GM21825 (cell line): Measurements from ENCODE around the gene TMEM175.
"Not testable (repeated sequence)": the region's sequence is repeated elsewhere in the genome, so short reads cannot be mapped to it uniquely, and the experiment has no call there.

Experiments
- ATAC-seq: cut with Tn5 transposase; IDR thresholded peaks from one replicate; pipeline ENCODE4 v1.9.1; 2021; ENCODE audit warnings: mild to moderate bottlenecking, moderate library complexity; ENCODE audit not compliant: unreplicated experiment

The TMEM175 gene

DNA sequence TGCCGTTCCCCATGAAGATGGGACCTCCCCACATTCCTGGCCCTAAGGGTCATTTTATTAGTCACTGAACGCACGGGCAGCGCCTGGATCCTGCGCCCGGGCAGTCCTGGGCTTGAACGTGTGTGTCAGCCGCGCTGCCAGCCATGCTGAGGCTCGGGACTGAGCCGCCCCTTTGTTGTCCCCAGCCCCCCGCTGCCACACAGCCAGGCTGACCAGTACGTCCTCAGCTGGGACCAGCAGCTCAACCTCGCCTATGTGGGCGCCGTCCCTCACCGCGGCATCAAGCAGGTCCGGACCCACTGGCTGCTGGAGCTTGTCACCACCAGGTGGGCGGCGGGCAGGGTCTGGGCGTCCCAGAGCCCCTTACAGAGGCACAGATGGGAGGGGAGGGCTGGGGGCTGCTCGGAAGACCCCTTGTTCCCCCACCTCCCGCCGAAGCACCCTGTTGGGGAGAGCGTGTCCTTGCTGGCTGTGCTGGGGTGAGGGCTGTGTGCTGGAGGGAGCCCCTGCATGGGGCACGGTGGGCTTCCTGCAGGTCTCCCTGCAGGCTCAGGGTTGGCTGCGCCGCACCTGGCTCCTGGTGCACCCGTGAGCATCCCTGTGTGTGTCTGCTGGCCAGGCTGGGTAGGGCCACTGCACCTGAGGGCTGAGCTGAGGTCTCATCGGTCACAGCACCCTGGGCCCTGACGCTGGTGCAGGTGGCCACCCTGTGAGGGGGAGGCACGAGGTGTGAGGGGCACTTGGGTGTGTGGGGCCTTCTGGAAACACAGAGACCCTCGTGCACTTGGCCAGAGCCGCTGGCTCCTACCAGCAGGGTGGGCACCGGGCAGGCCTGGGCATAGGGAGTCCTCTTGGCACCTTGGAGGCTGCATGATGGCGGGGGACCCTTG, 55.6 kb downstream of the TMEM175 start:
- no peak for ATAC-seq

DNA sequence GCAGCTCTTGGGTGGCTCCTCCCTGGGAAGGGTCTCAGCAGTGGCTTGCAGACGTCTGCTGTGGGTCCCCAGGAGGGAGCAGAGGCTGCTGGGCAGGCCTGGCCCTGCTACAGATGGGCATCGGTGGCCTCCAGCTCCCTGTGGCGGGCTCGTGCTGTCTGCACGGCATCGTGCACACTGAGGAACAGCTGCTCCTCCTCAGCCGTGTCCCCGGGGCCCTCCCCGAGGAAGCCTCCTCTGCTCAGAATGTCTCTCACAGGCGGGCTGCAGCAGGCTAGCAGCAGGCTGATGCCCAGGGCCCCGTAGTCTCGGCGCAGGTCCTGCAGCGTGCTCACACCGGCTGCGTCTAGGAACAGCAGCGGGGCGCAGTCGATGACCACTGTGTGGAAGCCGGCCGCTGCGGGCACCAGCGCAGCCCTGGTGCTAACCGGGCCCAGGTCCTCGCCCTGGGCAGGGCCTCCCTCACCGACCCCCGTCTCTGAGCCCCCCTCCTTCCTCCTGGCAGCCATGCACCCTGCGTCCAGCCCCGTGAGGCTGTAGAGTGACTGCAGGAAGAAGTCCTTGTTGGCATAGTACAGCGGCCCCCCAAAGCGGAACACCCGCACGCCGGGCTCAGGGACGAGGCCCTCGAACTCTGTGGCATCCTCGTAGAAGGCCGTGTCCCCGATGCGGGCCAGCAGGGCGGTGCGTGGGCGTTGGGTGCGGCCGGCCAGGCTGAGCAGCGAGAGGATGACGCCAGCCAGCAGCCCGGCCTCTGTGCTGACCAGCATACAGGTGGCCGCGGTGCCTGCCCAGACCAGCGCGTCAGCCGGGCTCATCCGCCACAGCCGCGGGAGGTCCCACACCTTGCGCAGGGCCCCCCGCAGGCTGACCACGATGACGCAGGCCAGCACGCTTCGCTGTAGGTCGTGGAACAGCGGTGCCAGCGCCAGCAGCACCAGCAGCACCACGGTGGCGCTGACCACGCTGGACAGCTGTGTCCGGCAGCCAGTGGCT, 56.8 kb downstream of the TMEM175 start:
- no peak for ATAC-seq

DNA sequence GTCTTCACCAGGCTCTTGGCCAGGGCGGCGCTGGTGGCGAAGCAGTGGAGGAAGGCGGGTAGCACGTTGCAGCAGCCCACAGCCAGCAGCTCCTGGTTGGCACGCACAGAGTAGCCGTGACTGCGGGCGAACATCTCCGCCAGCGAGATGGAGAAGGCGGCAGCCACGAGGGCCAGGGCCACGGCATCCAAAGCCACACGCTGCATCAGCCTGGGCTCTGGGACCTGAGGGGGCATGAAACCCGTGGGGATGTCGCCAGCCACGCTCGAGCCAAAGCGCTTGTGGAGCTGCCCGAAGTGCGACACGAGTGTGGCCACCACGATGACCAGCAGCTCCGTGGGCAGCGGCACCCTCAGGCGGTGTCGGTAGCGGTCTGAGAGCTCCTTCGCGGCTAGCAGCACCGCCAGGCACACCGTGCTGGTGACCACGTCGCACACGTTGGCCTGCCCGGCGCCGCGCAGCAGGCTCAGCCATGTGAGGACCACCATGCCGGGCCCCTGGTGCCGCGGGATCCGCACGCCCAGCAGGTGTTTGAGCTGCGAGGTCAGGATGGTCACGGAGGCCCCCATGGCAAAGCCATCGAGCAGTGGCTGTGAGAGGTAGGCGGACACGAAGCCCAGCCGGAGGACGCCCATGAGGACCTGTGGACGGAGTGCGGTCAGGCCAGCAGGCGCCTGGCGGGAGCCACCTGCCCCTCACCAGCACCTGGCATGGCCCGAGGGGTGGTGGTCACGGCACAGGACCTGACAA, 57.6 kb downstream of the TMEM175 start:
- ATAC-seq: no peak

DNA sequence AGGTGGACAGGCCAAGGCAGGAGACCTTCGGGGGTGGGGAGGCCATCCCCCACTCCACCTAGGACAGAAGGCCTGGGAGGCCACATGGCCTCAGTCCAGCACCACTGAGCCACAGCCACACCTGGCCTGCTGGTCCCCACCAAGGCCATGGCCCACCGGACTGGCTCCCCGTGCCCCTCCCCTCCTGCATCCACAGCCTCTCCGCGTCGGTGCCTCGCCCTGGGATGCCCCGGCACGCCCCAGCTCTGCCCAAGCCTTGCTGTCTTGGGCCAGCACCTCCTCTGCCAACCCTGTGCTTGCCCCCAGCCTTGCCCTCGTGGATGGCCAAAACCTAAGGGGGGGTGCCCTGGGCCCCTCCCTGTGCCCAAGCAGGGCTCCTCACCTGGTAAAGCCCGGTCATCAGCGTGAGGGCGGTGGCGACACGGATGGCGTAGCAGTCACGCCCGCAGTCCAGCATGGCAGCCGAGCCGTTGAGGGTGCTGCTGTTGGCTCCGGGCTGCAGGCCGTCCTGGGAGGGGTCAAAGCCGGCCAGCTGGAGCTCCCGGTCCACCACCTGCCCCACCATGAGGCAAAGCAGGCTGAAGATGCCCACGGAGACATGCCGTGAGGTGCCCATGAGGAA, 58.6 kb downstream of the TMEM175 start:
- ATAC-seq: no peak

DNA sequence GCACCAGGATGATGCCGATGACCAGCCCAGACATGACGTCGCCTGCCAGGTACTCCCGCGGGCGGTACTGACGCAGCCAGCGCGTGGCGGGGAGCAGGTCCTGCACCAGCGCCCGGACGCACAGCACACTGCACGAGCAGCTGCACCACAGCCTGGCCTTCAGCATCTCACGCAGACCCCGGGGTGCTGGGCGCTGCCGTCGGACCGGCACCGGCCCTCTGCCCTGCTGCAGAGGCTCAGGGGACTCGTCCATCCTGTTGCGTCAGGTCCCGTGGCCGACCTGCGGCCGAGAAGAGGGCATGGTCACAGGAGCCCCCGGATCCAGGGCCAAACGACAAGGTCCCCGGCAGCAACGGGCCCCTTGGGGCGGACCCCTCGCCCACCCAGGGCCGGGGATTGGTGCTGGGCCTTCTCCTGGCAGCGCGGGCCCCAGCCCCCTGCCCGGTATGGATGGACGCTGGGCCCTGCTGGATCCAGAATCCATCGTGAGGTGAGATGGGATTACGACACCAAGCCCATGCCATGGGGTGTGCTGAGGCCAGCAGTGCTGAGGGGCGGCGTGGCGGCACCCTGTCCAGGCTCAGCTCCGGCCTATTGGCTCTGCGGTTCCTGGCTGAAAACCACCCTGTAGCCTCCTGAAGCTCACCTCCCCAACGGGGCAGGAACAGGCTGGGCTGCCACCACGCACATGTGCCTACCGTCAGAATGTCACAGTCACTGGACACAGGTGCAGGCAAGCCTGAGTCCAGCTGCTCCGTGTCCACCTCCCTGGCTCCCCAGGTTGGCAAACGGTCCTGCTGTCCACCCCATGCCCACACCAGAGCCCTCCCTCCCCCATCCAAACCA, 59.4 kb downstream of the TMEM175 start:
- no peak for ATAC-seq

DNA sequence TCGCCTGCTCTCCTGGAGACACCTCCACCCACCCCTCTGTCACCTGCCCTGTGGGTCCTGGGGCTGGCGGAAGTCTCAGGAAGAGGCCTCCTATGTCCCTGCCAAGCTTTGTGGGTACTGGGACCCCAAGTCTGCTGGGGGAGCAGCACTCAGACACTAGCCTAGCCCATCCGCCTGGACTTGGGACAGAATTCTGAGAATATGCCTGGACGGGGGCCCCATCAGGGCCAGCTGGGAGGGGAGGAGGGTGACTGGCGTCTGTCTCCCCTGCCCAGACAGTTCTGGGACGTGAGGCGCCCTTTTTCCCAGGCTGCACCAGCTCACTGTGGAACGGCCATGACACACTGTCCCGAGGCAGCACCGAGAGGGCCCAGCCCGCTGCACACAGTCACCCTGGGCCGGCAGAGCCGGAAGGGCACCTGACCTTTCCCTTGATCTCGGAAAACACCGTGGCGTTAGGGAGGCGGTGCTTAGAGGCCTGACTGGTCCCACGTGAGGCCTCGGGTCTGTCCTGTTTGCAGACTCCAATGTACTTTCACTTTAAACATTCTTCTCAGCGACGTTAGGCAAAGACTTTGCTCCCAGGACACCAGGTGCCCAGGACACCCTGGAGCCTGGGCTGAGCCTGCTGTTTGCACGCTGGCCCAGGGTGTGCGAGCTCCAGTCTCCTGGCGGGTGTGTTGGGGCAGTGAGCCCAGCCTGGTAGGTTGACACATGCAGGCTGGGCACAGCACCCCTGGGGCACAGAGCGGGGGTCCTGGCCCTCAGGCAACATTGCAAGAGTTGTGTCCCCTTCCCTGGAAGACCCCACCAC, 60.2 kb downstream of the TMEM175 start:
- ATAC-seq: no peak

DNA sequence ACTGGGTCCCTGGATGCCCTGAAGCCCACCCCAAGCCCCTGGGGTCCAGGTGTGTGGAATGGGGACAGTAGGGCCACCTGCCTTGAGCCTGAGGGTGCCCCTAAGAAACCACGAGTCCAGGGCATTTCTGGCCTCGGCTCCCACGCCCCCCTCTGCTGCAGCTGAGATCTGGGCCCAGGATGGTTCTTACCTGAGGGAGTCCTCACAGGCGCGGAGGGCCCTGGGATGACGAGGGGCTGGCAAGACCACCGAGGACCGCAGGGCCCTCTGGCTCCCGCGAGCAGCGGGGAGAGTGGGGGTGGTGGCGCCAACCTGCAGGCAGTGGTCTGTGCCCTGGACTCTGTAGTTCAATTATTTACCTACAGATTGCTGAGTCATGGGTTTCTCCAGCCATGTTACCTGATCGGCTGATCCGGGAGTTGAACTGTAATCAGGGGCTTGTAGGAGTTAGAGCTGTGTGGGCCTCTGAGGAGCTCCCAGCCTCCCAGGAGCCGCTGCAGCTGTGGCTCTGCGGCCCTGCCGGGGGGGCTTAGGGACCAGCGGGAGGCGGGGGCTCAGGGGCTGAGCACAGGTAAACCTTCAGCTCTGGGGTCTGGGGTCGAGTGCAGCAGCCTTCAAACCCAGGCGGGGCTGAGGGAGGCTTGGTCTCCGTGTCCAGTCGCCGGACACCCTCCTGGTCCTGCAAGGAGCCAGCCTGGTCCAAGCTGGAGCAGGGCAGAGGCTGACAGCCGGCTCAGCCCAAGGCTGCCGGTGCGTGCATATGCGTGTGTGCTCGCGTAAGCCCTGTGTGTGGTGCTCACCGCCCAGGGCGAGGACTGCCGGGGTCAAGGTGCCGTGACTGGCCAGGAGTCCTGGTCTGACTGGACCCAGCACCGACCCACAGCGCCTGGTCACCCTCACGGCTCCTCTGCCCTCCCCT, 61.1 kb downstream of the TMEM175 start, which contains the start of gene SLC26A1:
Gene SLC26A1, minus strand, starts transcription at position 294 of the 919 bp plus-strand sequence. CDS start 1,701 bp downstream, outside the sequence.
- no peak for ATAC-seq

DNA sequence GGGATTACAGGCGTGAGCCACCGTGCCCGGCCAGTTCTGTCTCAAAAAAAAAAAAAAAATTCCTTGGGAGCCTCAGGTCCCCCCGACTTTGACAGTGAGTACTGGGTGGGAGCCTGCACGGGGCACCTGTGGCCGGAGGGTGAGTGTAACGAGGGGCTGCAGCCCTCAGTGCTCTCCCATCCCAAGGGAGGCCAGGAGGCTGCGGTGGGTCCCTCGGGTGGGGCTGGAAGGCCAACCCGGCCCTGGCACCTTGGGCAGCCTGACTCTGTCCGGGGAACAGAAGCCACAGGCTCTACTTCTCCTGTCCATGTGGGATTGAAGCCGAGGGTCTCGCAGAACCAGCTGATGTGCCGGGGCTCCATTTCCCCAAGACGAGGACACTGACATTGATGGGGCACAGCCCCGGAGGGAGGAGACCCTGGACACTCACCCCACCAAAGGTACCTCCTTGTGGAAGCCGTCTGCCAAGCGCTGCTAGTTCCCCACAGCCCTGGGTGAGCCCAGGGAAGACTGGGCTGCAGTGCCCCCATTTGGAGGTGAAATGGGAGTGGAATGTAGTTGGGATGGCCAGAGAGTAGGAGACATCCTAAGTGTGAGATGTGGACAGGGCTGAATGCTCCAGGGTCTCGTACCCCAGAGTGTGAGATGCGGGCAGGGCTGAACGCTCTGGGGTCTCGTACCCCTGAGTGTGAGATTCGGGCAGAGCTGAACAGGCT, 63.2 kb downstream of the TMEM175 start:
- ATAC-seq: no peak

DNA sequence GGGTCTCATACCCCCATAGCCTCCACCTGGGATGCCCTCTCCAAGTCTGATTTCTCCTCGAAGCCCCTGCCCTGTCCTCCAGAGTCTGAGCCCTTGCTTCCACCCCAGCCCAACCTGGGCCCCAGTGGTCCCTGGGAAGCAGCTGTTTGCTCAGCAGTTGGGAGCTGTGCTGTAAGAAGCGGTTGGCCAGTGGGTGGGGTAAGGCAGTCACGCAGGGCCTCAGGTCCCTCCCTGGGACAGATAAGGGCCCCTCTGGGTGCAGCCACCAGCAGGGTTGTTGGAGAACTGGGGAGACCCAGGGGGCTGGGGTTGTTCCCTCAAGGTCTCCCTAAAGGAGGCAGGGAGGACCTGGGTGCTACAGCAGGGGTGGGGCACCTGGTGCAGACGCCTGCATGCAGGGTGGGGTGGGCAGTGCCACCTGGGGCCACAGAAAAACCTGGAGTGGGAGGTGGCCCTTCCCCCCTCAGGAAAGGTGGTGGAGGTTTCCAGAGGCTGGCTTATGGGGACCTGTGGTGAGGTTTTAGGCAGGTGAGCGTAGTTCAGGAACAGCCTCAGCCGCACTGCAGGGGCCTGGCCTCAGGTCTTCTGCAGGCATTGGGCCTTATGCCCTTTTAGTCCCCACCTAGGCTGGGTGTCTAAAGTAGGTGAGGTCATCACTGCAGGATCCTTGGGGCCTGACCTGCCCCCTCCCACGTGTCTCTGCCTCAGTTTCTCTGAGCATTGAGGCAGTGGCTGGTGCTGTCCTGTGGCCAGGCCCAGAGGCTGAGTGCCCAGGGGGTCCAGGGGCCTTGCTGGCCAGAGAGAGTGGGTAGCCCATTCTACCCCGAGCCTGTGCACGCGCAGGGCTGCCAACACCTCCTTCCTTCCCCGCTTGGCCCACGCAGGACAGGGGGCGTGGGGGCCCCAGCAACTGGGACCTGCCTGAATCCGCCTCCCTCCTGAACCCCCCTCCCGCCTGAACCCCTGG, 64.1 kb downstream of the TMEM175 start:
- no peak for ATAC-seq

DNA sequence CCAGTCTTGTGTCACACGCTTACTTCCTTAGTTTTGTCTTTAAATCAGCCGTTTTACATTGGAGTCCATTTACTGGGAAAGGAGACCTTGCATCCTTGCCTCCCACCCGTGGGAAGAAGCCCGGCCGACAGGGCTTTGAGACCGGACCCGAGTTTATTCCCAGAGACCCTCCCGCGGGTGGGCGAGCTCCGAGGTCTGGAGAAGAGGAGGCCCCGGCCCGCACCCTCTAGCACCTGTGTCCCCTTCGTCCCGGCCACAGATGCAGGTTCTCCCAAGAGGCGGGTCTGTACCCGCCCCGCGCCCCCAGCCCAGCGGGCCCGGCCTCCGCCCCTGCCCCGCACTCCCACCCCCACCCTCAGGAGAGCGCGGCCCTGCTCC, 64.7 kb downstream of the TMEM175 start:
- ATAC-seq: no peak

DNA sequence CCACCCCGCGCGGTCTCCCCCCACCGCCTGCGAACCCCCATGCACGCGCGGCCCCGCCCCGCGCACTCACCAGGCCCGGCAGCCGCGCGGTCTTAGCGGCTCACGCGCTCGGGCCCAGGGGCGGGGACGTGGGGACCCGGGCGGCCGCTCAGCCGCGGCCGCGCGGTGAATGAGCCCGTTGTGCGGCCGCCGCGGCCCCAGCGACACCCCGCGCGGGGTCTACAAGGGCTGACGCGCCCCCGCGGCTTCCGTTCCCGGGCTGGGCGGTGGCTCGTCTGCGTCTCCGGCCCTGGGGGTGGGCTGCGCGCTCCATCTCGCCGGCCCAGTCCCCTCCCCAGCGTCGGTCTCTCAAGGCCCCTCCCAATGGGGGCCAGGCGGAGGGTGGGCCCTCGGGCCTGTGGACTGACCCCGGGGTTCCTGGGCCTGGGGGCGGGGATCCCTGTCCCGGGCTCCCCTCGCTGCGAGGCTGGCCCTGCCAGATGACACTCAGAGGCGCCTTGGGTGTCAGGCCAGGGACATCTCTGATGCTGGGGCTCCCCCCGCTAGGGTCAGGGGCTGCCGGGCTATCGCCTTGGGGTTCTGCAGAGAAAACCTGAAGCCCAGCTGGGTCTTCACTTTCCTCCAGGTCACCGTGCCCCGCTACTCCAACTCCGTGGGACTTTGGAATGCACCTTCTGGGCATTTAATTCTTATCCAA, 65.3 kb downstream of the TMEM175 start:
- no peak for ATAC-seq

DNA sequence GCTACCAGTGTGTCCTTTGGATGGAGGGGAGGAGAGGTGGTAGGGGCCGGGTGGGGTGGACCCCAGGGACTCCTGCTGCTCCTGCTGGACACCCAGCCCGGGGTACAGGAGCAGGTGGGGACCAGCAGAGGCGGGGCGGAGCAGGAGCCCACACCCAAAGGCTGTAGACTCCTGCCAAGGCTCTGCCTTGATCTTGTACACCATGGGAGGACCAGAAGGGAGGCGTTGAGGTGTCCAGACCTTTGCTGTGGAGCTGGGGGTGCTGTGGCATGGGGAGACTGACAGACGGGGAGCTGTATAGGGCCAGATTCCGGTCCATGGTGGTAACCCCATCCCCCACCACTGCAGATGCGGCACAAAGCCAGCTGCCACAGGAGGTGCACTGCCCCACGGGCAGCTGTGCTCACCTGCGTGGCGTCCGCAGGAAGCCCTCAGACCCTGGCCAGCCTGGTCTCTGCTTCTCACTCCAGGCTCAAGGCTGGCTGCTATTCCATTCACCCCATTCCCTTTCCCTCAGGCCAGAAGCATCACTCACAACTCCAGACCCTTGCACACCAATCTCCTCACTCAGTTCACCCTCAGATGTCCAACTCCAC, 65.9 kb downstream of the TMEM175 start:
- no peak for ATAC-seq

DNA sequence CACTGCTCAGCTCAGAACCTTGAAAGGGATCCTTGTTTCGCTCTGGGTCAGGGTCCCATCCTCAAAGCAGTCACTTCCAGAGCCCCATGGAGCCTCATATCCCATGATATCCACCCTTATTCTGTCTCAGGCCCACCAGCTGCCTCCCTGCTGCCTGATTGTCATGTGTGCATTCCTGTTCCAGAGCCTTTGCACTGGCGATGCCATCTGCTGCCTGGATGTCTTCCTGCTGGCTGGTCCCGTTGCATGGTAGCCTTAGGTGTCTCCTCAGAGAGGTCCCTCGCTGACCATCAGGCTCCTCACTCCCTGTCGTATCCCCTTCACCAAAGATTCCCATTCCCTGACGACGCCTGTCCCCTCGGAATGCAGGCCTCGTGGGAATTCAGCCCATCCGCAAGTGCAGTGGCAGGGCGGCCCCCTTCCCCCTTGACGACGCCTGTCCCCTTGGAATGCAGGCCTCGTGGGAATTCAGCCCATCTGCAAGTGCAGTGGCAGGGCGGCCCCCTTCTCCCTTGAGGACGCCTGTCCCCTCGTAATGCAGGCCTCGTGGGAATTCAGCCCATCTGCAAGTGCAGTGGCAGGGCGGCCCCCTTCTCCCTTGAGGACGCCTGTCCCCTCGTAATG, 67.1 kb downstream of the TMEM175 start:
- not testable (repeated sequence) for ATAC-seq

DNA sequence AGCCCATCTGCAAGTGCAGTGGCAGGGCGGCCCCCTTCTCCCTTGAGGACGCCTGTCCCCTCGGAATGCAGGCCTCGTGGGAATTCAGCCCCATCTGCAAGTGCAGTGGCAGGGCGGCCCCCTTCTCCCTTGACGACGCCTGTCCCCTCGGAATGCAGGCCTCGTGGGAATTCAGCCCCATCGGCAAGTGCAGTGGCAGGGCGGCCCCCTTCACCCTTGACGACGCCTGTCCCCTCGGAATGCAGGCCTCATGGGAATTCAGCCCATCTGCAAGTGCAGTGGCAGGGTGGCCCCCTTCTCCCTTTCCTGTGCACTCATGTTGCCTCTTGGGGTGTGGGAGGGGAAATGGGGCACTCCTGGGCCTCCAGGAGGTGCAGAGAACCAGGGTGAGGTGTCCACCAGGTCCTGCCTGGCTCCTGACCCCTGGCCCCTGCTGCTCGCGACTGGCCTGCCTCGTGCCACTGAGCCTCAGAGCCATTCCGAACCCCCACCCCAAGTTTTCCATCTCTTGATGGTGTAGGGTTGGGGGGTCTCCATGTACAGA, 67.7 kb downstream of the TMEM175 start:
- no peak for ATAC-seq
